ENCODE measurements around the gene CYB561A3.

- no peak for TF ChIP-seq CTCF (IDR thresholded peaks at IDR 0.05)
- TF ChIP-seq POLR2A (IDR thresholded peaks at IDR 0.05) = no peak
- no peak for TF ChIP-seq EP300 (IDR thresholded peaks at IDR 0.05)
- no peak for TF ChIP-seq POLR2AphosphoS5 (IDR thresholded peaks at IDR 0.05)
Measured at GRCh38 chr11:61335355-61335710, 26.3 kb downstream of the CYB561A3 start.

Measured in stomach (tissue), 4 donors.